Measurements from ENCODE around the gene GYS2. TPM values are rescaled to one million over a fixed set of nuclear protein-coding genes. Genes with fewer than 3 reads are reported as not detected.
"Not testable (repeated sequence)": the region's sequence is repeated elsewhere in the genome, so short reads cannot be mapped to it uniquely, and the experiment has no call there.

The GYS2 gene
- total RNA-seq, 1 experiment from 2014 or later: 0.66 TPM

GRCh38 chr12:21598651-21599050, 6.0 kb downstream of the GYS2 start:
- Mint-ChIP-seq H3K4me1 (ENCODE audit: low read depth, unreplicated experiment) (peaks cover 8% of the 10 kb centered on the region), H3K4me3 (ENCODE audit: unreplicated experiment) (no peak overlapping the region), H3K9me3 (ENCODE audit: unreplicated experiment) (no peaks in the 10 kb centered on the region), H3K27ac (ENCODE audit: unreplicated experiment) (no peak overlapping the region), H3K36me3 (ENCODE audit: insufficient read depth, unreplicated experiment) (no peaks in the 10 kb centered on the region), H3K27me3 (ENCODE audit: insufficient read depth, unreplicated experiment) (no peaks in the 10 kb centered on the region)
- H3K9me3 ChIP-seq: no peaks in the 10 kb centered on the region
- H3K36me3 ChIP-seq (ENCODE audit: control insufficient read depth, insufficient read depth, low read length): no peaks in the 10 kb centered on the region
- no TSS peak for BruUV-seq (replicated peaks)
- no peak for TF ChIP-seq CTCF (IDR thresholded peaks at IDR 0.05; ENCODE audit: insufficient read depth in 1 of 2, low read depth in 1 of 2, low read length in 1 of 2, severe bottlenecking in 1 of 2, unreplicated experiment in 1 of 2)
- ChIA-PET CTCF (no interaction called here), POLR2A (no interaction called here)
- H3K27me3 ChIP-seq (replicated peaks; ENCODE audit: control insufficient read depth, insufficient read depth, low read length): no peaks in the 10 kb centered on the region
- intact Hi-C loops (cut with micrococcal nuclease; ENCODE audit: unreplicated experiment): no loop called here
- H3K4me1 ChIP-seq: peaks cover 14% of the 10 kb centered on the region
- no peak for DNase-seq
- H3K4me3 ChIP-seq (ENCODE audit: low read depth, low read length): no peak overlapping the region

GRCh38 chr12:21595356-21595755, 9.3 kb downstream of the GYS2 start:
- peaks cover 32% of the 10 kb centered on the region for H3K9me3 Mint-ChIP-seq (ENCODE audit: unreplicated experiment)
- DNase-seq; BruUV-seq (replicated peaks); POLR2A ChIA-PET; H3K27ac Mint-ChIP-seq (ENCODE audit: unreplicated experiment); H3K4me1 ChIP-seq; H3K27me3 Mint-ChIP-seq (ENCODE audit: insufficient read depth, unreplicated experiment); H3K36me3 Mint-ChIP-seq (ENCODE audit: insufficient read depth, unreplicated experiment); H3K27me3 ChIP-seq (replicated peaks; ENCODE audit: control insufficient read depth, insufficient read depth, low read length); H3K36me3 ChIP-seq (ENCODE audit: control insufficient read depth, insufficient read depth, low read length); H3K4me1 Mint-ChIP-seq (ENCODE audit: low read depth, unreplicated experiment); H3K4me3 Mint-ChIP-seq (ENCODE audit: unreplicated experiment); intact Hi-C loops (cut with micrococcal nuclease; ENCODE audit: unreplicated experiment); CTCF ChIA-PET; H3K4me3 ChIP-seq (ENCODE audit: low read depth, low read length): not testable (repeated sequence)
- peaks cover 16% of the 10 kb centered on the region for H3K9me3 ChIP-seq

GRCh38 chr12:21585485-21585884, 19.2 kb downstream of the GYS2 start:
- no peak for TF ChIP-seq CTCF (IDR thresholded peaks at IDR 0.05; ENCODE audit: insufficient read depth in 1 of 2, low read depth in 1 of 2, low read length in 1 of 2, severe bottlenecking in 1 of 2, unreplicated experiment in 1 of 2)
- no peak for DNase-seq
- CTCF ChIA-PET: no interaction called here
- Mint-ChIP-seq H3K9me3 (ENCODE audit: unreplicated experiment) (peaks cover 16% of the 10 kb centered on the region), H3K36me3 (ENCODE audit: insufficient read depth, unreplicated experiment) (no peaks in the 10 kb centered on the region), H3K27ac (ENCODE audit: unreplicated experiment) (no peak overlapping the region), H3K27me3 (ENCODE audit: insufficient read depth, unreplicated experiment) (no peaks in the 10 kb centered on the region), H3K4me1 (ENCODE audit: low read depth, unreplicated experiment) (peaks cover 13% of the 10 kb centered on the region), H3K4me3 (ENCODE audit: unreplicated experiment) (no peak overlapping the region)
- intact Hi-C loops (cut with micrococcal nuclease; ENCODE audit: unreplicated experiment): no loop called here
- Histone ChIP-seq H3K9me3 (peaks cover 8% of the 10 kb centered on the region; the same call in 1 of the 2 replicates), H3K36me3 (ENCODE audit: control insufficient read depth, insufficient read depth, low read length) (no peaks in the 10 kb centered on the region; the same call in 1 of the 2 replicates), H3K4me1 (peaks cover 17% of the 10 kb centered on the region), H3K4me3 (ENCODE audit: low read depth, low read length) (no peak overlapping the region), H3K27me3 (replicated peaks; ENCODE audit: control insufficient read depth, insufficient read depth, low read length) (no peaks in the 10 kb centered on the region)
- POLR2A ChIA-PET: no interaction called here
- BruUV-seq (replicated peaks): no TSS peak

GRCh38 chr12:21584403-21585182, 20.1 kb downstream of the GYS2 start:
- peaks cover 26% of the 10 kb centered on the region for H3K4me1 ChIP-seq
- H3K9me3 ChIP-seq; POLR2A ChIA-PET; H3K4me3 ChIP-seq (ENCODE audit: low read depth, low read length); CTCF ChIA-PET; H3K36me3 Mint-ChIP-seq (ENCODE audit: insufficient read depth, unreplicated experiment); H3K4me3 Mint-ChIP-seq (ENCODE audit: unreplicated experiment); DNase-seq; H3K27me3 Mint-ChIP-seq (ENCODE audit: insufficient read depth, unreplicated experiment); H3K27ac Mint-ChIP-seq (ENCODE audit: unreplicated experiment); intact Hi-C loops (cut with micrococcal nuclease; ENCODE audit: unreplicated experiment); BruUV-seq (replicated peaks); H3K36me3 ChIP-seq (ENCODE audit: control insufficient read depth, insufficient read depth, low read length); H3K27me3 ChIP-seq (replicated peaks; ENCODE audit: control insufficient read depth, insufficient read depth, low read length): not testable (repeated sequence)
- peaks cover 22% of the 10 kb centered on the region for H3K4me1 Mint-ChIP-seq (ENCODE audit: low read depth, unreplicated experiment)
- H3K9me3 Mint-ChIP-seq (ENCODE audit: unreplicated experiment): peaks cover 21% of the 10 kb centered on the region

All from Caco-2 (cell line).